Body of pancreas (tissue), 4 donors: ENCODE results near the gene CHST13.

Source experiments
- CTCF ChIP-seq, 7 experiments: fragments of 450-650 bp in 4 of 7; fragments of 200-600 bp in 3 of 7; sonication (generic) in 3 of 7; IDR thresholded peaks; one replicate each; pipeline ENCODE4 v1.5.1; 2016 to 2019; ENCODE audit warnings: antibody characterized with exemption in 7 of 7
- POLR2A ChIP-seq, 3 donors: fragments of 450-650 bp; IDR thresholded peaks; one replicate each; pipeline ENCODE4 v1.6.1; 2016; ENCODE audit warnings: antibody characterized with exemption in 3 of 3, mild to moderate bottlenecking in 2 of 3

GRCh38 chr3:126521122-126521891 lies 2.6 kb upstream of the CHST13 start:
- TF ChIP-seq CTCF (IDR thresholded peaks at IDR 0.05) (no peak), POLR2A (IDR thresholded peaks at IDR 0.05) (no peak)
